WI38 (cell line): ENCODE measurements around the gene CCDC30.

Experiments
- H3K4me3 ChIP-seq: 2 replicates; pipeline ENCODE4 v1.5.1; 2011; ENCODE audit warnings: low read depth, mild to moderate bottlenecking, control low read depth, low read length
- TF ChIP-seq, protein P1 (sequence below): IDR thresholded peaks from 2 replicates; pipeline ENCODE4 v1.5.1; 2012; ENCODE audit warnings: low read depth, mild to moderate bottlenecking, control low read depth, low read length

CCDC30 gene

DNA sequence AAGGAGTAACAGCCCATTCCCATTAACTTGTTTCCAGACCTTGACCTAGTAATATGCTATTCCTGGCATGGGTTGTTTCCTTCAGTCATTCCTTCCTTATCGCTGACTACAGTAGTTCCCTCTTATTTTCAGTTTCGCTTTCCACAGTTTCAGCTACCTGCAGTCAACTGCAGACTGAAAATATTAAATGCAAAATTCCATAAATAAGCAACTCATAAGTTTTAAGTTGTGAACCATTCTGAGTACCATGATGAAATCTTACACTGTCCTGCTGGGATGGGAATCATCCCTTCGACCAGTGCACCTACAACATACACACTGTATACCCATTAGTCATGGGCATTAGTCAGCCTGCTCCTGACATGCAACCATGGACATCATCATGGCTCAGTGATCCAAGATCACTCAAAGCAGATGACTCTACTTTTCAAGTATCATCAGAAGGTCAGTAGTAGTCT lies 66.7 kb downstream of the CCDC30 start:
- TF ChIP-seq, protein P1, sequence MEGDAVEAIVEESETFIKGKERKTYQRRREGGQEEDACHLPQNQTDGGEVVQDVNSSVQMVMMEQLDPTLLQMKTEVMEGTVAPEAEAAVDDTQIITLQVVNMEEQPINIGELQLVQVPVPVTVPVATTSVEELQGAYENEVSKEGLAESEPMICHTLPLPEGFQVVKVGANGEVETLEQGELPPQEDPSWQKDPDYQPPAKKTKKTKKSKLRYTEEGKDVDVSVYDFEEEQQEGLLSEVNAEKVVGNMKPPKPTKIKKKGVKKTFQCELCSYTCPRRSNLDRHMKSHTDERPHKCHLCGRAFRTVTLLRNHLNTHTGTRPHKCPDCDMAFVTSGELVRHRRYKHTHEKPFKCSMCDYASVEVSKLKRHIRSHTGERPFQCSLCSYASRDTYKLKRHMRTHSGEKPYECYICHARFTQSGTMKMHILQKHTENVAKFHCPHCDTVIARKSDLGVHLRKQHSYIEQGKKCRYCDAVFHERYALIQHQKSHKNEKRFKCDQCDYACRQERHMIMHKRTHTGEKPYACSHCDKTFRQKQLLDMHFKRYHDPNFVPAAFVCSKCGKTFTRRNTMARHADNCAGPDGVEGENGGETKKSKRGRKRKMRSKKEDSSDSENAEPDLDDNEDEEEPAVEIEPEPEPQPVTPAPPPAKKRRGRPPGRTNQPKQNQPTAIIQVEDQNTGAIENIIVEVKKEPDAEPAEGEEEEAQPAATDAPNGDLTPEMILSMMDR = no peak
- H3K4me3 ChIP-seq = no peak overlapping the region

DNA sequence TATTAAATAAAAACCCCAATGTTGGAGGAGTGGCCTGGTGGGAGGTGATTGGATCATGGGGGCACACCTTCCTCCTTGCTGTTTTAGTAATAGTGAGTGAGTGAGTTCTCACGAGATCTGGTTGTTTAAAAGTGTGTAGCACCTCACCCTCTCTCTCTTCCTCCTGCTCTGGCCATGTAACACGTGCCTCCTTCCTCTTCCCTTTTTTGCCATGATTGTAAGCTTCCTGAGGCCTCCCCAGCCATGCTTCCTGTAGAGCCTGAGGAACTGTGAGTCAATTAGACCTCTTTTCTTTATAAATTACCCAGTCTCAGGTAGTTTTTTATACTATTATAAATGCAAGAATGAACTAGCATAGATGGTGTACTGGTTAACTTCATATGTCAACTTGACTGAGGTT lies 68.0 kb downstream of the CCDC30 start:
- no peak overlapping the region for H3K4me3 ChIP-seq

DNA sequence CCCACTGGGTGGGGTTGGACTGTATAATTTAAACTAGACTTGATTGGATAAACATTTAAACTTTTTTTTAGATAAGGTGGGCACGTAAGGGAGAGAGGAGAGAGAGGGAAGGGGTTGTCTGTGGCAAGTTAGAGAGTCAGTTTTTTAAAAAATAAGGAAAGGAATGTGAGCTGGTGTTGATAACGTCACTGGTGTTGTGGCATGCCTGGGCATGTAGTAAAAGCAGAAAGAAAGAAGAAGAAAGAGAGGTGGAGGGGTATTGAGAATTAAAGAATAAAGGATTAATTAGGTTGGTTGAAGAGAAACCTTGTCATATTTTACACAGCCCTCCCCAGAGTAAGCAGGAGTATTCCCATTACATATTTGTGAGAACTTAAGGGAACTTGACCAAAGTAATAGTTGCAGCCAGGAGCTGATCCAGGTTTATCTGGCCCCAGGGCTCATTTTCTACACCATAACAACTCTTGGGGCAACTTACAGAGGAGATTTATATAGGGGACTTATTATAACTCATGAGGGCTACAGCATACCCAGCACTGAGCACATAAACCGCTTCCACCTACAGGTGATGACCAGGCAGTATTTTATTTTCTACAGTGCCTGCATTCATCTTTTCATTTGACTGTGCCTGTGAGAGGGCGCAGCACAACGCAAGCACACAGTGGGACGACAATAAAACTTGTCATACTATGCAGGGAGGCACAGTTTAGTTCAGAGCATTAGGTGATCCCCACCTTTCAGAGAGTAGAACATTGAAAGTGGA lies 70.2 kb downstream of the CCDC30 start:
- TF ChIP-seq, protein P1 = no peak
- H3K4me3 ChIP-seq = no peak overlapping the region

More for the DNA sequence above, 68.0 kb downstream of the CCDC30 start:
- TF ChIP-seq, protein P1 = no peak

DNA sequence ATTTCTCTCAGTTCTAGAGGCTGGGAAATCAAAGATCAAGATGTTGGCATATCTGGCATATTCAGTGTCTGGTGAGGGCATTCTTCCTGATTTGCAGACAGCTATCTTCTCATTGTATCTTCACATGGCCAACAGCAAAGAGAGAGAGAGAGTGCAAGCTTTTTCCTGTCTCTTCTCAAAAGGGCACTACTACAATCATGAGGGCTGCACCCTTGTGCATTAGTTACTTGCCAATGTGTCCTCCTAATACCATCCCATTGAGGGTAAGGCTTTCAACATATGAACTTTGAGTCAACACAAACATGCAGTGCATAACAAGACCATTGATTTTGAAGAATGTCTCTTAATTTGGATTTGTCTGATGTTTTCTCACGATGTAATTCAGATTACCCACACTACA lies 78.0 kb downstream of the CCDC30 start:
- H3K4me3 ChIP-seq = no peak overlapping the region
- TF ChIP-seq, protein P1 = no peak

DNA sequence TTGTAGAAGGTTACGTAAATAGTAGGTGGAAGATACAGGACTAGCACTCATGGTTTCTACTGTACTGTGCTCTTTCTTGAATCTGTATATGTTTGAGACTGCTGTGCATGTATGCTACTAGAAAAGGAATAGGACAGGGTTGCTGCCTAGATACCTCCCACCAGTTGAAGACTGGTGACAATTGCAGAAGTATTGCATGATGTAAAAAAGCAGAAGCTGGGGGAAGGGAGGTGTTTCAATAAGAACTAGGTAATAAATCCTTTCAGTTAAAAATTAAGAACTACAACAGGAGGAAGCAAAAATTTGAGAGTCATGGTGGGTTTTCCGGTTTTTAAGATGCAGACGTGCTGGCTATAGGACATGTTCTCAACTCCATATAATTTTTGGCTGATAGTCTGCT lies 88.1 kb downstream of the CCDC30 start:
- no peak overlapping the region for H3K4me3 ChIP-seq
- TF ChIP-seq, protein P1 = no peak

DNA sequence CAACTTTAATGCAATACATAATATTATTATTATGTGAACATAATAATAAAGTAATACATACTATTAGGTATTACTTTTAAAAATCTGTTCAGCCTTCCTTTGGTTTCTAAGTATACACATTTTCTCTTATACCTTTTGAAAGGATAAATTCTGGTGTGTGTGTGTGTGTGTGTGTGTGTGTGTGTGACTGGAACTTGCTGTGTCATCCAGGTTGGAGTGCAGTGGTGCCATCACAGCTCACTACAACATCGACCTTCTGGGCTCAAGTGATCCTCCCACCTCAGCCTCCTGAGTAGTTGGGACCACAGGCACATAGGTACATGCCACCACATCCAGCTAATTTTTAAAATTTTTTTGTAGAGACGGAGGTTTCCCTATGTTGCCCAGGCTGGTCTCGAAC lies 88.5 kb downstream of the CCDC30 start:
- TF ChIP-seq, protein P1 = no peak
- no peak overlapping the region for H3K4me3 ChIP-seq

DNA sequence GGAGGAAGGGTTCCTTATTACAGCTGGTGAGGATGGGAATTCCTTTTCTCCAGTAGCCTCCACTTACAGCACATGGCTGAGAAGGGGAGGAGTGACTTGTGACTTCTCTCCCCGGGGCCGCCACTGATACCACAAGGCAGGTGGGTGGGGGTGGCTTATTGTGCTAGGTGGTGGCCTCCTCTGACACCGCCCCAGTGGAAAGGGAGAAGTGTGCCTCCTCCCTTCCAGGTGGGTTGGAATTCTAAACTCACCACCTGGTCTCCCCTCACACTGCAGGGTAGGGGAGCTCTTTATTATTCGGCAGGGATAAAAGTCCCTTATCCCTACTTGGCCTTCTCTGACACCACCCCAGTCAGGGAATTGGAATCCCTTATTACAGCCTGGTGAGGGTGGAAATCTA lies 89.5 kb downstream of the CCDC30 start:
- TF ChIP-seq, protein P1 = no peak

More for the DNA sequence above, 89.5 kb downstream of the CCDC30 start:
- H3K4me3 ChIP-seq = no peak overlapping the region
